Activated naive CD8-positive, alpha-beta T cell (primary cell): ENCODE data around the gene SLC26A1.
"Not testable (repeated sequence)": the region's sequence is repeated elsewhere in the genome, so short reads cannot be mapped to it uniquely, and the experiment has no call there.

ENCODE experiments used
- H3K27ac Mint-ChIP-seq: one replicate; pipeline ENCODE4 v1.8.0; 2021; ENCODE audit warnings: mixed read lengths
- H3K27me3 Mint-ChIP-seq: one replicate; pipeline ENCODE4 v1.8.0; 2021; ENCODE audit warnings: mixed read lengths
- H3K36me3 Mint-ChIP-seq: one replicate; pipeline ENCODE4 v1.8.0; 2021; ENCODE audit warnings: mixed read lengths
- H3K4me1 Mint-ChIP-seq: one replicate; pipeline ENCODE4 v1.8.0; 2021; ENCODE audit warnings: low read depth, mixed read lengths
- H3K4me3 Mint-ChIP-seq: one replicate; pipeline ENCODE4 v1.8.0; 2021; ENCODE audit warnings: mild to moderate bottlenecking, mixed read lengths
- H3K9me3 Mint-ChIP-seq: one replicate; pipeline ENCODE4 v1.8.0; 2021; ENCODE audit warnings: low read depth, mixed read lengths

SLC26A1 gene

GRCh38 chr4:988726-989721, 4.2 kb downstream of the SLC26A1 start:
- no peaks in the 10 kb centered on the region for H3K36me3 Mint-ChIP-seq
- H3K27me3 Mint-ChIP-seq: no peaks in the 10 kb centered on the region
- peak overlapping the region; percentile 10 for H3K4me3 Mint-ChIP-seq

DNA sequence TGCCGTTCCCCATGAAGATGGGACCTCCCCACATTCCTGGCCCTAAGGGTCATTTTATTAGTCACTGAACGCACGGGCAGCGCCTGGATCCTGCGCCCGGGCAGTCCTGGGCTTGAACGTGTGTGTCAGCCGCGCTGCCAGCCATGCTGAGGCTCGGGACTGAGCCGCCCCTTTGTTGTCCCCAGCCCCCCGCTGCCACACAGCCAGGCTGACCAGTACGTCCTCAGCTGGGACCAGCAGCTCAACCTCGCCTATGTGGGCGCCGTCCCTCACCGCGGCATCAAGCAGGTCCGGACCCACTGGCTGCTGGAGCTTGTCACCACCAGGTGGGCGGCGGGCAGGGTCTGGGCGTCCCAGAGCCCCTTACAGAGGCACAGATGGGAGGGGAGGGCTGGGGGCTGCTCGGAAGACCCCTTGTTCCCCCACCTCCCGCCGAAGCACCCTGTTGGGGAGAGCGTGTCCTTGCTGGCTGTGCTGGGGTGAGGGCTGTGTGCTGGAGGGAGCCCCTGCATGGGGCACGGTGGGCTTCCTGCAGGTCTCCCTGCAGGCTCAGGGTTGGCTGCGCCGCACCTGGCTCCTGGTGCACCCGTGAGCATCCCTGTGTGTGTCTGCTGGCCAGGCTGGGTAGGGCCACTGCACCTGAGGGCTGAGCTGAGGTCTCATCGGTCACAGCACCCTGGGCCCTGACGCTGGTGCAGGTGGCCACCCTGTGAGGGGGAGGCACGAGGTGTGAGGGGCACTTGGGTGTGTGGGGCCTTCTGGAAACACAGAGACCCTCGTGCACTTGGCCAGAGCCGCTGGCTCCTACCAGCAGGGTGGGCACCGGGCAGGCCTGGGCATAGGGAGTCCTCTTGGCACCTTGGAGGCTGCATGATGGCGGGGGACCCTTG, 5.3 kb downstream of the SLC26A1 start:
- Mint-ChIP-seq H3K36me3 (no peaks in the 10 kb centered on the region), H3K27ac (no peak overlapping the region), H3K4me1 (peaks cover 25% of the 10 kb centered on the region), H3K27me3 (no peaks in the 10 kb centered on the region), H3K4me3 (peak overlapping the region; percentile 82), H3K9me3 (no peaks in the 10 kb centered on the region)

More at GRCh38 chr4:988726-989721, 4.2 kb downstream of the SLC26A1 start:
- peaks cover 25% of the 10 kb centered on the region for H3K4me1 Mint-ChIP-seq
- H3K9me3 Mint-ChIP-seq: no peaks in the 10 kb centered on the region
- no peak overlapping the region for H3K27ac Mint-ChIP-seq

DNA sequence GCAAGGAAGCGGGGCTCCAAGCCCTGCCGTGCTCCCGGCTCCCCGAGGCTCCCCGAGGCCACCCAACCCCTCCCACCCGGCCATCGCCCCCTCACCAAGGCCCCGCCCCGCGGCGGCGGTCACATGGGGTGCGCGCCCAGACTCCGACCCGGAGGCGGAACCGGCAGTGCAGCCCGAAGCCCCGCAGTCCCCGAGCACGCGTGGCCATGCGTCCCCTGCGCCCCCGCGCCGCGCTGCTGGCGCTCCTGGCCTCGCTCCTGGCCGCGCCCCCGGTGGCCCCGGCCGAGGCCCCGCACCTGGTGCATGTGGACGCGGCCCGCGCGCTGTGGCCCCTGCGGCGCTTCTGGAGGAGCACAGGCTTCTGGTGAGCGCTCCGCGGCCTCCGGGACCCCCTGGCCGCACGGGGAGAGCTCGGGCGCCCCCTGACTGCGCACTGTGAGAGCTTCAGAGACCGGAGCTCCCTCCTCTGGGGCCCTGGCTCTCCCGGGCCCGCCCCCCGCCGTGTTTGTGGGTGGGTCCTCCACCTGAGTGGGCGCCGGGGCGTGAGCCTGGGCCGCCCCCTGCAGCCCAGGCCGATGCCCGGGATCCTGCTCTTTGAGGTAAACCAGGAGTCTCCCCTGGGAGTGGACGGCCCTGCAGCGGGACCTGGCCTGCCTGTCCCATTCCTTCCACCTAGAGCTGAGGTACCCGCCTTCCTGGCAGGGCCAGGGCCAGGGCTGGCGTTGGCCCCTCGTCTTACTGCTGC, 6.2 kb downstream of the SLC26A1 start, which contains the start of gene IDUA:
Gene IDUA (plus strand): TSS at position 166 of the 745 bp plus-strand sequence. CDS start 41 bp downstream, at position 207.
- no peaks in the 10 kb centered on the region for H3K9me3 Mint-ChIP-seq
- peak within 1 kb of the TSS; percentile 90 for H3K27ac Mint-ChIP-seq
- H3K4me3 Mint-ChIP-seq: peak within 1 kb of the TSS; percentile 89
- no peaks in the 10 kb centered on the region for H3K27me3 Mint-ChIP-seq
- no peaks in the 10 kb centered on the region for H3K36me3 Mint-ChIP-seq
- peaks cover 25% of the 10 kb centered on the region for H3K4me1 Mint-ChIP-seq

DNA sequence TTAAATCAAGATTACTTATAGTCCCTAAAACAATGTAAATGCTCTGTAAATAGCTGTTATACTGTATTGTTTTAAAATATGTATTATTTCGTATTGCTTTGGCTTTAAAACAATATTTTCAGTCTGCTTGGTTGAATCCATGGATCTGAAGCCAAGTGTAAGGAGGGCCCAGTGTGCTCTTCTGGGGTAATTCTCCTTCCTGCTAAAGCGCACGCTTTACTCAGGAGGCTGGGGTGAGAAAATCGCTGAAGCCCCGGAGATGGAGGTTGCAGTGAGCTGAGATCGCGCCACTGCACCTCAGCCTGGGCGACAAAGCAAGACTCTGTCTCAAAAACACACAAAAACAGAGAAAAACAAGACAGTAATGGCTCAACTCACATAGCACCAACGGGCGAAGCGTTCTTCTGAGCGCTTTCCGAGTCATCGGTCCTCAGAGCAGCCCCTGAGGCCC, 6.8 kb downstream of the SLC26A1 start:
- Mint-ChIP-seq H3K4me1 (peaks cover 25% of the 10 kb centered on the region), H3K27me3 (no peaks in the 10 kb centered on the region), H3K9me3 (no peaks in the 10 kb centered on the region), H3K4me3 (peak overlapping the region; percentile 89), H3K36me3 (no peaks in the 10 kb centered on the region), H3K27ac (peak overlapping the region; percentile 90)

GRCh38 chr4:985123-985830, 7.9 kb downstream of the SLC26A1 start:
- Mint-ChIP-seq H3K27me3 (no peaks in the 10 kb centered on the region), H3K4me1 (peaks cover 25% of the 10 kb centered on the region), H3K4me3 (peak overlapping the region; percentile 89), H3K9me3 (no peaks in the 10 kb centered on the region), H3K27ac (peak overlapping the region; percentile 64), H3K36me3 (no peaks in the 10 kb centered on the region)

GRCh38 chr4:984336-985054, 8.7 kb downstream of the SLC26A1 start:
- peak overlapping the region; percentile 41 for H3K27ac Mint-ChIP-seq
- H3K9me3 Mint-ChIP-seq: no peaks in the 10 kb centered on the region
- H3K4me1 Mint-ChIP-seq: peaks cover 25% of the 10 kb centered on the region
- no peaks in the 10 kb centered on the region for H3K36me3 Mint-ChIP-seq
- H3K27me3 Mint-ChIP-seq: no peaks in the 10 kb centered on the region
- H3K4me3 Mint-ChIP-seq: peak overlapping the region; percentile 89

DNA sequence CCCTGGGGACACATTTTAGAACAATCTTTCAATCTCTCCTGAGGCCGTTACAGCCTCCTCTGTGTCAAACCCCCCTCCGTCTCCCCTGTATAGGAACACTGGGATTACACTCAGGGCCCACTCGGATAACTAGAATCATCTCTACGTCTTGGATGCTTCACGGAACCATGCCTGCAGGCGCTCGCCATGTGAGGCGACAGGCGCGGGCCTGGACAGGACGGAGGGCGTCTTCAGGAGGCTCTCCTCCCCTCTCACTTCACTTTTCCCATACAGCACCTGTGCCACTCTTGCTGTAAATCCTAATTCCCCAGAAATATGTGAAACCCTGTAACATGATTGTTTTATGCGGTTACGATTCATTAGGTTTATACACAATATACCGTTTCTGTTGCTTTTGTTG, 10.4 kb downstream of the SLC26A1 start:
- Mint-ChIP-seq H3K4me1 (peaks cover 20% of the 10 kb centered on the region), H3K36me3 (no peaks in the 10 kb centered on the region), H3K27ac (no peak overlapping the region), H3K27me3 (no peaks in the 10 kb centered on the region), H3K9me3 (no peaks in the 10 kb centered on the region), H3K4me3 (no peak overlapping the region)

GRCh38 chr4:982291-982690, 10.9 kb downstream of the SLC26A1 start:
- no peak overlapping the region for H3K4me3 Mint-ChIP-seq
- H3K9me3 Mint-ChIP-seq: no peaks in the 10 kb centered on the region
- H3K36me3 Mint-ChIP-seq: no peaks in the 10 kb centered on the region
- H3K27me3 Mint-ChIP-seq: no peaks in the 10 kb centered on the region
- H3K27ac Mint-ChIP-seq: no peak overlapping the region
- H3K4me1 Mint-ChIP-seq: peaks cover 20% of the 10 kb centered on the region

DNA sequence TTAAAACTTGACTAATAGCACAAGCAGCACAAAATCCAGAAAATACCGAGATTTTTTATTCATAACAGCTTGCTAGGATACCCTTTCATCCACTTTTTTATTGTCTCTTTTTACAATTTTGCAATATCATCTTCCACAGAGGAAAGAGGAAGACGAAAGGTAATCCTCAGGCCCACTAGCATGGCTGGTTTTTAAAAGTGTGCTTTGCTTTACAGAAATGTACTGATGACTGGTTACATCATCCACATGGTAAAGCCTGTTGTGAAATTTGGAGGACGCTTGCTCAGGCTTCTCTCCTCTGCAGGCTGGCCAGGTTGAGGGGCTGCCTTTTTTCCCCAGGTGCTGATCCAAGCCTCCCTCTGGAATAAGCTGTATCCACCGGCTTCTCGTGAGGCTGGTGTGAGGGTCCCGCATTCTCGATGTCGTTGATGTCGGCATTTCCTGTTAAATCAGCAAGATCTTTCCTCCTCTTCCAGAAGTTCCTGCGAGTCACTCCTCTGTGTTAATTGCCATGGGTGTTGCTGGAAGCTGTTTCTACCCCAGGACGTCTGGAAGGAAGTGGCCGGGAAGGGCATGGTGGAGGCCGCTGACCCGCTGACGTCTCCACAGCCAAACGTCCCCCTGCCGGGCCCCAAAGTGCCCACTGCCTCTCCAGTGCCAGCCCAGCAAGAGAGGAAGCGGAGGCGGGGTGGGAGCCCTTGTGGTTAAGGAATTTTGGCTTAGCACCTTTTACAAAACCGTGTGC, 14.1 kb downstream of the SLC26A1 start:
- H3K36me3 Mint-ChIP-seq: no peaks in the 10 kb centered on the region
- H3K27me3 Mint-ChIP-seq: no peaks in the 10 kb centered on the region
- H3K4me3 Mint-ChIP-seq: no peak overlapping the region
- H3K9me3 Mint-ChIP-seq: no peaks in the 10 kb centered on the region
- no peak overlapping the region for H3K27ac Mint-ChIP-seq
- H3K4me1 Mint-ChIP-seq: peaks cover under 1% of the 10 kb centered on the region

GRCh38 chr4:976016-976415, 17.2 kb downstream of the SLC26A1 start:
- not testable (repeated sequence) for H3K27me3 Mint-ChIP-seq, H3K36me3 Mint-ChIP-seq, H3K9me3 Mint-ChIP-seq, H3K4me3 Mint-ChIP-seq, H3K27ac Mint-ChIP-seq, H3K4me1 Mint-ChIP-seq

- Mint-ChIP-seq H3K4me3 (no peak overlapping the region), H3K9me3 (no peaks in the 10 kb centered on the region)
These were observed 18.5 kb downstream of the SLC26A1 start for GRCh38 chr4:974668-975067.

DNA sequence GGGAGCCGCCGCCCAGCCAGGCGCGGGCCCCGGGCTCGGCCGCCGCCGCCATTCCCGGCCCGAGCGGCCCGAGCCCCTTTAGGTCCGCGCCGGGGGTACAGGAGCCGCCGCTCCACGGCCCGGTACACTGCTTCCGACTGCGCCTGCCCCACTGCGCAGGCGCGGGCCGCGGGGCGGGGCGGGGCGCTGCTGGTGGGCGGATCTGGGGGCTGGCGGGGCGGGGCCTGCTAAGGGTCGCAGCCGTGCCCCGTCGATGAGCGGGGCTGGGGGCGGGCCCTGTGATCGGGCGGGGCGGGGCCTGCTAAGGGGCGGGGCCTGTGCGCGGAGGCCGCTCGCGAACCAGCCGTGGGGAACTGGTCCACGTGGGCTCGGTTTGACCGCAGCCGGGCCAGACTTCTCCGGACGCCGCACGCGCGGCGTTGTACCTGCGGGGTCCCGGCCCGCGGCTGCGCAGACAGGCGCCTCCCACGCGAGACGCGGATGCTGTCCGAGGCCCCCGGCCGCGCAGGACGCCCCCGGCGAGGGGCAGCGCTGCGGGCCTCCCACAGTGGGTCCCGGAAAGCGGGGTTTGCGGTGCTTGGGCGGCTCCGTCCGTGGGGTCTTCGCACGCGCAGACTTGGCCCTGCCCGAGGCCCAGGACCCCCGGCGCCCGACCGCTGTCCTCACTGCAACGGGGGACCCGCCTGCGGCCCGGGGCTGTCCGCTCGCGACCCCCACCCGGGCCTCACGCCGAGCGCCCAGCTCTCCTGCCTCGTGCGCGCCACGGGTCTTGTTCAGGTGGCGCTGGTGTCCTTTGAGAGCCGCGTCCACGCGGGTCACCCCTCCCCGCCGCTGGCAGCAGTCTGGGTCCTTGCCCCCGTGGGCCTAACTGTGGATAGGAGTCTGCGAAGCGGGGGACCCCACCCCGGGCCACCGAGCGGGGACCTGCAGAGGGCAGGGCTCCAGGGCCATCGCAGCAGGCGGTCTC, 19.5 kb downstream of the SLC26A1 start, which contains the start of gene DGKQ:
Gene DGKQ (minus strand): TSS at position 139 of the 967 bp plus-strand sequence. CDS start 87 bp downstream, at position 52.
- Mint-ChIP-seq H3K27ac (no peak within 1 kb of the TSS), H3K27me3 (no peaks in the 10 kb centered on the region), H3K4me1 (peaks cover 11% of the 10 kb centered on the region), H3K36me3 (no peaks in the 10 kb centered on the region), H3K4me3 (peak within 1 kb of the TSS; percentile 44), H3K9me3 (no peaks in the 10 kb centered on the region)

More at GRCh38 chr4:974668-975067, 18.5 kb downstream of the SLC26A1 start:
- Mint-ChIP-seq H3K36me3 (no peaks in the 10 kb centered on the region), H3K27ac (no peak overlapping the region), H3K4me1 (peaks cover 11% of the 10 kb centered on the region), H3K27me3 (no peaks in the 10 kb centered on the region)
